GM18517 (cell line): ENCODE measurements around the gene PHAX.
"Not testable (repeated sequence)": the region's sequence is repeated elsewhere in the genome, so short reads cannot be mapped to it uniquely, and the experiment has no call there.

Source experiments
- ATAC-seq: cut with Tn5 transposase; IDR thresholded peaks from one replicate; pipeline ENCODE4 v1.9.1; 2021; ENCODE audit warnings: mild to moderate bottlenecking, moderate library complexity; ENCODE audit not compliant: unreplicated experiment

Gene PHAX

GRCh38 chr5:126603402-126603991 is 2.8 kb downstream of the PHAX start:
- ATAC-seq = no peak

GRCh38 chr5:126605525-126605924 is 4.8 kb downstream of the PHAX start:
- no peak for ATAC-seq

- ATAC-seq = no peak
Observed at GRCh38 chr5:126610160-126610559, 9.4 kb downstream of the PHAX start.

DNA sequence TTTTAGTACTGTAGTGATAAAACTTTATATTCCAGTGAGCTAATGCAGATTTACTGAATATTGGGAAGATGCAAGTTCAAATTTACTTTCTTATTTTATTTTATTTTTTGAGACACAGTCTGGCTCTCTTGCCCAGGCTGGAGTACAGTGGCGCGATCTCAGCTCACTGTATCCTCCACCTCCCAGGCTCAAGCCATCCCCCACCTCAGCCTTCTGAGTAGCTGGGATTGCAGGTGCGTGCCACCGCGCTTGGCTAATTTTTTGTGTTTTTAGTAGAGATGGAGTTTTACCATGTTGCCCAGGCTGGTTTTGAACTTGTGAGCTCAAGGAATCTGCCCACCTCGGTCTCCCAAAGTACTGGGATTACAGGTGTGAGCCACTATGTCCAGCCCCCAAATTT is 9.9 kb downstream of the PHAX start:
- ATAC-seq = no peak

DNA sequence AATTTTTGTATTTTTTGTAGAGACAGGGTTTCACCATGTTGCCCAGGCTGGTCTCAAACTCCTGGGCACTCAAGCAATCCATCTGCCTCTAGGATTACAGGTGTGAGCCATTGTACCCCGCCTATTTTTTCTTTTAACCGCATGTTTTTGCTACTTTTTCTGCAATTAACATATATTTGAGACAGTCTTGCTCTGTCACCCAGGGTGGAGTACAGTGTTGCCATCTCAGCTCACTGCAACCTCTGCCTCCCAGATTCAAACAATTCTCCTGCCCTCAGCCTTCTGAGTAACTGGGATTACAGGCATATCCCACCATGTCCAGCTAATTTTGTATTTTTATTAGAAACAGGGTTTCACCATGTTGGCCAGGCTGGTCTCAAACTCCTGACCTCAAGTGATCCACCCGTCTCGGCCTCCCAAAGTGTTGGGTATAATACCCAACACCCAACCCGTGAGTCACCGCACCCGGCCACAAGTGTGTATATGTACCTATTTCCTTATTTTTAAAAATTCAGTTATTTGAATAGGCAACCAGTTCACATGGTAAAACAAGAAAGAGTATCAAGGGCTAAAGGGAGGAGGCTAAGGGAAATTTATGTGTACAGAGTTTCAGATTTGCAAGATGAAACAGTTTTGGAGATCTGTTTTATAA is 13.3 kb downstream of the PHAX start:
- ATAC-seq = no peak

DNA sequence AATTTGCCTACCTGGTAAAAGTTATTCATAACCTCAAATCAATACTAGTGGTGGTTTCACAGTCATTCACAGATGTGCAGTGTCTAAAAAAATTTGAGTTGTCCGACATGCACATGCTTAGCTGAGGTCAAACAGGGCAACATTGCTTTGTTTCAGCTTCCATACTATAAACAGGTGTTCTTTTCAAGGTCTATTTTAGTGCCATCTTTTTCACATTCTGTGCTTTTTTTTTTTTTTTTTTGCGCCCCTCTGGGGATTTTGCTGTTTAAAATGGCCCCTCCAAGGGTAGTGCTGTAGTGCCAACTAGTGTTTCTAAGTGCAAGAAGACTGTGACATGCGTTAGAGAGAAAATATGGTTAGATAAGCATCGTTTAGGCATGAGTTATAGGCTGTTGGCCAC is 14.5 kb downstream of the PHAX start:
- ATAC-seq = peak; percentile 99

GRCh38 chr5:126617603-126618002 is 16.9 kb downstream of the PHAX start:
- not testable (repeated sequence) for ATAC-seq

DNA sequence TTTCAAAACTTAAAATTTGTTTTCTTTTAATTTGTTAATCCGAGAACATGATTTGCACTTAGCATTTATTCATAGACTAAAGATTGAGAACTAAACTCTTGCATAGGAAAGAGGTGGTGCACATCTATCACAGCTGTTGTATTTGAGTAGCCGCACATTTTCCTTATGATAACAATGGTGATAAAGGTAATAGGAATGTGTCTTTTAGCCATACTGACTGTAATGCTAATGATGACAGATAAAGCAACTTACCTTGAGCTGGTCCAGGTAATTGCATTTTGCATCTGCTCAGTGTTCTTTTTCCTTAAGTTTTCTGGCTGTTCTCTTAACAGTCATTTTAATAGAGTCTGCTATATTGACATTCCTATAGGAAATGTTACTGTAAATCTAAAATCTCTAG is 19.0 kb downstream of the PHAX start:
- ATAC-seq = no peak

DNA sequence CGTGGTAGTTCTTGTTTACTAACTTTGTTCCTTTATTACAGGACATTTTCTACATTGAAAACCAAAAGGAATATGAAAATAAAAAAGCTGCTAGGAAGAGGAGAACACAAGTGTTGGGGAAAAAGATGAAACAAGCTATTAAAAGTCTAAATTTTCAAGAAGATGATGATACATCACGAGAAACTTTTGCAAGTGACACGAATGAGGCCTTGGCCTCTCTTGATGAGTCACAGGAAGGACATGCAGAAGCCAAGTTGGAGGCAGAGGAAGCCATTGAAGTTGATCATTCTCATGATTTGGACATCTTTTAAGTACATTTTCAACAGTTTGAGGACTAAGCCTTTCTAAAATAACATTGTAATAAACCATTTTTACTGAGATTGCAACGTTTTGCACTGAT is 23.8 kb downstream of the PHAX start:
- ATAC-seq = no peak

- no peak for ATAC-seq
Observed at GRCh38 chr5:126628102-126628501, 27.4 kb downstream of the PHAX start.

- ATAC-seq = no peak
Observed at GRCh38 chr5:126631920-126632319, 31.2 kb downstream of the PHAX start.

- ATAC-seq = no peak
Observed at GRCh38 chr5:126633552-126633951, 32.8 kb downstream of the PHAX start.

- ATAC-seq = no peak
Observed at GRCh38 chr5:126635585-126635984, 34.8 kb downstream of the PHAX start.

DNA sequence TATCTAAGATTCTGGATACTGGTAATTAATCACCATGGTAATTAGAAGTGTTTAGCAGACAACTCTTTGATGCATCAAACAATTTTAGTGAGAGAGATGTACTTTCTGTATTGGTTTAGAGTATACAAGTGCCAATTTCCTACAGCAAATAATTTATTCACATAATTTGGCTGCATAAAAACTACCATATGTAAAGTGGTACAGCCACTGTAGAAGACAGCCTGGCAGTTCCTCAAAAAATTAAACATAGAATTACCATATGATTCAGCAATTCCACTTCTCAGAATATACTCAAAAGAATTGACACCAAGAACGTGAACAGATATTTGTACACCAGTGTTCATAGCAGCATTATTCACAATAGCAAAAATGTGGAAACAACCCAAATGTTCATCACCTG is 36.2 kb downstream of the PHAX start:
- no peak for ATAC-seq

GRCh38 chr5:126640866-126641265 is 40.1 kb downstream of the PHAX start:
- no peak for ATAC-seq

DNA sequence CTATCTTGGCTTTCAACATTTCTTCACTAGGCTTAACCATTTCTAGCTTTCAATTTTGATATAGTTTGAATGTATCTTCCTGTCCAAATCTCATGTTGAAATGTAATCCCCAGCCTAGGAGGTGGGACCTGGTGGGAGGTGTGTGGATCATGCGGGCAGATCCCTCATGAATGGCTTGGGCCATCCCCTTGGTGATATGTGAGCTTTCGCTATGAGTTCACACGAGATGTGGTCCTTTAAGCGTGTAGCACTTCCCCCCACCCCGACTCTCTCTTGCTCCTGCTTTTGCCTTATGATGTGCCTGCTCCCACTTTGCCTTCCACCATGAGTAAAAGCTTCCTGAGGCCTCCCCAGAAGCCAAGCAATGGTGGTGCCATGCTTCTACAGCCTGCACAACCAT is 40.6 kb downstream of the PHAX start:
- ATAC-seq = no peak

DNA sequence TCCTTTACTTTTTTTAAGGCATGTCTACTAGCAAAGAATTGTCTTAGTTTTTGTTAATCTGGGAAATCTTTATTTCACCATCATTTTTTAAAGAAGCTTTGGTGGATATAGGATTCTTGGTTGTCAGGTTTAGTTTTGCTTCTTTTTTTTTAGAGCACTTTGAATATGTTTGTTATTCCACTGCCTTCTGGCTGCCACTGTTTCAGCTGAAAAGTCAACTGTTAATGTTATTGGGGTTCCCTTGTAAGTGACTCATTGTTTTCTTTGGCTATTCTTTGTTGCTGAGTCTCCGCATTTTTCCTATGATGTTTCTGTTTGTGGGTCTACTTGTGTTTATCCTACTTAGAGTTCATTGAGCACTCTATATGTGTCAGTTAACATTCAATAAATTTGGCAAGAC is 44.4 kb downstream of the PHAX start:
- no peak for ATAC-seq

- no peak for ATAC-seq
Observed at GRCh38 chr5:126647071-126647470, 46.3 kb downstream of the PHAX start.

- ATAC-seq = no peak
Observed at GRCh38 chr5:126648471-126648870, 47.7 kb downstream of the PHAX start.

DNA sequence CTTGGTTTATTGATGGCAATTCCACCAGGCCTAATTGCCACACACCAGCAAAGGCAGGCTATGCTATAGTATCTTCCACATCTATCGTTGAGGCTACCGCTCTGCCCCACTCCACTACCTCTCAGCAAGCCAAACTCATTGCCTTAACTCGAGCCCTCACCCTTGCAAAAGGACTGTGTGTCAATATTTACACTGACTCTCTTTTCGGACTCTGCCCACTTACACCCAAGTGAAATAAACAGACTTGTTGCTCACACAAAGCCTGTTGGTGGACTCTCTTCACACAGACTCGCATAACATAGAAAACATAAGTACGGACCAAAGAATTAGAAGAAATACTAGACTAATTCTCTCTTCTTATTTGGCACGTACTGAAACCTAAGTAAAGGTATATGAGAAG is 48.3 kb downstream of the PHAX start:
- ATAC-seq = not testable (repeated sequence)

DNA sequence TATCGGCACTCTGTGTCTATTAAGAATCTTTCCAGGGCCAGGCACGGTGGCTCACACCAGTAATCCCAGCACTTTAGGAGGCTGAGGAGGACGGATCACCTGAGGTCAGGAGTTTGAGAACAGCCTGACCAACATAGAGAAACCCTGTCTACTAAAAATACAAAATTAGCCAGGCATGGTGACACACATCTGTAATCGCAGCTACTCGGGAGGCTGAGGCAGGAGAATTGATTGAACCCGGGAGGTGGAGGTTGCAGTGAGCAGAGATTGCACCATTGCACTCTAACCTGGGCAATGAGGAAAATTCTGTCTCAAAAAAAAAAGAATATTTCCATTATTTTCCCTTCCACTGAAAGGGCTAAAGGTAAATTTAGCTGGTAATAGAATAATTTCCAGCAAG is 49.0 kb downstream of the PHAX start:
- not testable (repeated sequence) for ATAC-seq

DNA sequence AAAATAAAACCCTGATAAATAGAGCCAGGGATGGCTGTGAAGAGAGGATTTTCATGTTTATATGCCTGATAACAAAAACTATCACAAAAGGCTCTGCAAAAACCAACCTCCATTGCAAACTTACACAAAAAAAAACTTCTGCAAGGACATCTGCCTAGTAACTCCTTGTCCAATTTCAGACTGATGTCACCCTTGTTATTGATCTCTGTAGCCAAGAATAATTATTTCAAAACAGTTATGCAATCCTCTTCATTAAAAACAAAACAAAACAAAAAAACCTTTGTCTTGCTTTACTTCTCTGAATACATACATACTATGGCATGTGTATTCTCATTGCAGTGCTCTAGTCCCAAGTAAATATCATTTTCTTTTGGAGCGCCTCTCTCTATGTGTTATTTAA is 49.7 kb downstream of the PHAX start:
- no peak for ATAC-seq

GRCh38 chr5:126651013-126651577 is 50.3 kb downstream of the PHAX start:
- ATAC-seq = no peak
